HL-60 (cell line): Measurements from ENCODE around the gene PPP1R1C.
A peak's percentile ranks its signal among the peaks of the same experiment; 100 is the strongest.

ENCODE experiments used
- DNase-seq, 2 experiments: peaks; one replicate each; pipeline ENCODE4 v3.0.0-alpha.2; 2010 to 2020; ENCODE audit warnings: low read depth in 1 of 2, low spot score in 1 of 2
- H3K27ac ChIP-seq: fragments of 250-450 bp; sonication (Bioruptor Pico); replicated peaks from 2 replicates; pipeline ENCODE4 v1.5.1; 2020; ENCODE audit warnings: mild to moderate bottlenecking, moderate library complexity
- H3K27me3 ChIP-seq: fragments of 250-450 bp; sonication (Bioruptor Pico); 2 replicates; pipeline ENCODE4 v1.5.1; 2021; ENCODE audit warnings: mild to moderate bottlenecking, moderate library complexity; ENCODE audit not compliant: insufficient read depth, poor library complexity, severe bottlenecking
- H3K4me3 ChIP-seq: replicated peaks from 2 replicates; pipeline ENCODE4 v1.5.1; 2011; ENCODE audit warnings: mild to moderate bottlenecking, control low read depth, low read length; ENCODE audit not compliant: insufficient read depth
- CTCF ChIP-seq: IDR thresholded peaks from one replicate; pipeline ENCODE4 v1.5.1; 2011; ENCODE audit warnings: low read length, control low read depth, inconsistent platforms; ENCODE audit not compliant: insufficient read depth
- GABPA ChIP-seq: IDR thresholded peaks from 2 replicates; pipeline ENCODE4 v1.6.1; 2012; ENCODE audit warnings: low read depth
- POLR2AphosphoS5 ChIP-seq: IDR thresholded peaks from 2 replicates; pipeline ENCODE4 v1.6.1; 2012; ENCODE audit warnings: low read depth
- SPI1 ChIP-seq: IDR thresholded peaks from 2 replicates; pipeline ENCODE4 v1.6.1; 2012; ENCODE audit warnings: low read depth, mild to moderate bottlenecking, borderline replicate concordance
- TF ChIP-seq, protein P1 (sequence below): IDR thresholded peaks from 2 replicates; pipeline ENCODE4 v1.6.1; 2012; ENCODE audit warnings: low read depth; ENCODE audit not compliant: insufficient replicate concordance

Gene PPP1R1C

GRCh38 chr2:182090486-182090885 is 104.8 kb downstream of the PPP1R1C start:
- no peak for DNase-seq
- Histone ChIP-seq H3K27ac (no peak overlapping the region), H3K27me3 (no peaks in the 10 kb centered on the region), H3K4me3 (no peak overlapping the region)
- no peak for TF ChIP-seq POLR2AphosphoS5

GRCh38 chr2:182097571-182098164 is 112.0 kb downstream of the PPP1R1C start:
- H3K4me3 ChIP-seq: no peak overlapping the region
- peak in 1 of 2 experiments; percentile 9 for DNase-seq
- no peak overlapping the region for H3K27ac ChIP-seq
- H3K27me3 ChIP-seq: no peaks in the 10 kb centered on the region
- TF ChIP-seq, protein P1, sequence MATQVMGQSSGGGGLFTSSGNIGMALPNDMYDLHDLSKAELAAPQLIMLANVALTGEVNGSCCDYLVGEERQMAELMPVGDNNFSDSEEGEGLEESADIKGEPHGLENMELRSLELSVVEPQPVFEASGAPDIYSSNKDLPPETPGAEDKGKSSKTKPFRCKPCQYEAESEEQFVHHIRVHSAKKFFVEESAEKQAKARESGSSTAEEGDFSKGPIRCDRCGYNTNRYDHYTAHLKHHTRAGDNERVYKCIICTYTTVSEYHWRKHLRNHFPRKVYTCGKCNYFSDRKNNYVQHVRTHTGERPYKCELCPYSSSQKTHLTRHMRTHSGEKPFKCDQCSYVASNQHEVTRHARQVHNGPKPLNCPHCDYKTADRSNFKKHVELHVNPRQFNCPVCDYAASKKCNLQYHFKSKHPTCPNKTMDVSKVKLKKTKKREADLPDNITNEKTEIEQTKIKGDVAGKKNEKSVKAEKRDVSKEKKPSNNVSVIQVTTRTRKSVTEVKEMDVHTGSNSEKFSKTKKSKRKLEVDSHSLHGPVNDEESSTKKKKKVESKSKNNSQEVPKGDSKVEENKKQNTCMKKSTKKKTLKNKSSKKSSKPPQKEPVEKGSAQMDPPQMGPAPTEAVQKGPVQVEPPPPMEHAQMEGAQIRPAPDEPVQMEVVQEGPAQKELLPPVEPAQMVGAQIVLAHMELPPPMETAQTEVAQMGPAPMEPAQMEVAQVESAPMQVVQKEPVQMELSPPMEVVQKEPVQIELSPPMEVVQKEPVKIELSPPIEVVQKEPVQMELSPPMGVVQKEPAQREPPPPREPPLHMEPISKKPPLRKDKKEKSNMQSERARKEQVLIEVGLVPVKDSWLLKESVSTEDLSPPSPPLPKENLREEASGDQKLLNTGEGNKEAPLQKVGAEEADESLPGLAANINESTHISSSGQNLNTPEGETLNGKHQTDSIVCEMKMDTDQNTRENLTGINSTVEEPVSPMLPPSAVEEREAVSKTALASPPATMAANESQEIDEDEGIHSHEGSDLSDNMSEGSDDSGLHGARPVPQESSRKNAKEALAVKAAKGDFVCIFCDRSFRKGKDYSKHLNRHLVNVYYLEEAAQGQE: no peak
- TF ChIP-seq SPI1 (no peak), GABPA (no peak), POLR2AphosphoS5 (no peak), CTCF (no peak)

GRCh38 chr2:182098648-182099047 is 113.0 kb downstream of the PPP1R1C start:
- Histone ChIP-seq H3K27me3 (no peaks in the 10 kb centered on the region), H3K4me3 (no peak overlapping the region), H3K27ac (no peak overlapping the region)
- TF ChIP-seq, protein P1: no peak
- TF ChIP-seq GABPA (no peak), CTCF (no peak), SPI1 (no peak), POLR2AphosphoS5 (no peak)
- no peak for DNase-seq

DNA sequence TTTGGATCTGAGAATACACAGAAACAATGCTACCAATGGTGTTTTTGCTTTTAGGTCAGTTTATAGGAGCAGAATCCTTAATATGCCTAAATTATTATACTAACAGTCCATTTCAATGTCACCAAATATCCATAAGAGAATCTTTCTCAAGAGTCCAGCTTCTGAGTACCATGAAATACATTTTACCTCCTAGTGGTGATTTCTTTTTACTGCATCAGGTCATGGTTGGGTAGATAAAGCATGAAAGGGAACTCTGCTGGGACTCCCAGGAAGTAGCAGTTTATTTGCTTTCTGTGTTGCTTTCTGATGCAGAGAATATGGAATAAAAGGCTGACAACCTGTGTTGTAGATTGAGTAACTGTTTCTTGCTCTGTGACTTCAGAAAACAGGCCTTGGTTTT is 115.6 kb downstream of the PPP1R1C start:
- Histone ChIP-seq H3K27me3 (no peaks in the 10 kb centered on the region), H3K4me3 (no peak overlapping the region), H3K27ac (no peak overlapping the region)
- TF ChIP-seq POLR2AphosphoS5 (no peak), CTCF (peak; percentile 7)
- TF ChIP-seq, protein P1: no peak
- DNase-seq: peak in 1 of 2 experiments; percentile 15
